Urothelium cell line (cell line): Measurements from ENCODE around the gene MAGOHB.

Source experiments
- DNase-seq: peaks from one replicate; pipeline ENCODE4 v3.0.0; 2011; ENCODE audit warnings: low spot score, mixed read lengths
- FAIRE-seq: peaks from 2 replicates; lab custom pipeline; 2011; peaks lifted over from hg19 to GRCh38; lab: Jason Lieb, UNC

Gene MAGOHB

DNA sequence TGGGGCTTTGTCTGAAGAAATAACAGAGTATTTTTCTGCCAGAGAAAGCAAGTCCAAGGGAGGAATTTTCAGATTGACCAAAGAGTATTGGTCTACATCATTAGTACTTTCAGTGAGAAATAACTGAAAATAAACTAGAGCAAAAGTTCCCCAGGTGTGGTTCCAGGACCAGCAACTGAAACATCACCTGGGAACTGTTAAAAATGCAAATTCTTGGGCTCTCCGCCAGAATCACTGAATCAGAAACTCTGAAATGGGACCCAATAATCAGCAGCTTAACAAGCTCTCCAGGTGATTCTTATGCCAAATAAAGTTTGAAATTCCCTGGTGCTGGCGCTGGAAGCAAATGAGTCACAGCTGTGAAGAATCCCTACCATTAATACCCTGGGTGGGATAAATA is 55.6 kb downstream of the MAGOHB start:
- no peak for FAIRE-seq
- DNase-seq: no peak

DNA sequence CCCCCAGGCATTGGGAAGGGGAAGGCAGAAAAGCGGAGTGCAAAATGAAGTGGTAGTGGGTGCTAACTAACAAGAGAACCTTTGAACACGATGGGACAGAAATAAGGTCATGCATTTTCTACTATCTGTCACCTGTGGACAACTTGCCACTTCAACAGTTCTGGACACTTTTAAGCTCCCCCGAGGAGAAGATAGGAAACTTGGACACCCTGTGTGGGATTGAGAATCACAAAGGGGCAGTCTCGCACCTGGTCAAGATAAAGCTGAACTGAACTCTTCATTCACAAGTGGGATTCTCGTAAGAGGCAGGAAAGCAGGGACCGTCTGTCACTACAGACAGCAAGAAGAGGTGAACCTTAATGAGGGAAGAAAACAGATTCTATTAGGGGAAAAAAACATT is 56.1 kb downstream of the MAGOHB start:
- no peak for FAIRE-seq
- no peak for DNase-seq

GRCh38 chr12:10554756-10555481 is 58.5 kb downstream of the MAGOHB start:
- no peak for FAIRE-seq
- DNase-seq: no peak

DNA sequence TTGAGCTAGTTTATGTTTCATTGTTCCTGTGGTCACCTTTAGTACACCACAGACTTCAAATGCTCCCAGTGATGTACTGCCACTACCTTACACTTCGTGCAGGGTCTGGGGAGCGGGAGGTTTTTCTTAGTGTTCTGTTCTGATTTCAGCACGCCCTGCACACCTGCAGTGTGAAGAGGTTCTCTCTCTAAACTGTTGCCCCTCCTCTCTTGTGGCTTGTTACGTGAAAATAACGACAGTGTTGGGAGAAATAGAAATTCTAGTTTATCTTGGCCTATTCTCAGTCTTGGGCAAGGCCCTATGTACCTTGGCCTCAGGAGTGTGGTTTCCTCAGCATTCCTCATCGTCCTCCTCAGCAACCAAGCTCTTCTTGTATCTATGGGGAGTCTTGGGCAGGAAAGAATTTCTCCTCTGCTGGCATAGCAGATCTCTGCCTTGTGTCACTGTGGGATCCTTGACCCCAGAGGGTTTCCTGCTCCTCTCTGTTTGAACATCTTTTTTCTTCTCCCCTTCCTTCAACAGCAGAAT is 59.1 kb downstream of the MAGOHB start:
- no peak for DNase-seq
- FAIRE-seq: no peak
